IMR-90 (cell line): Measurements from ENCODE around the gene SLC4A2. TPM values are rescaled to one million over a fixed set of nuclear protein-coding genes. Genes with fewer than 3 reads are reported as not detected.

Source experiments
- ATAC-seq: fragments of 200-7000 bp; cut with Tn5 transposase; 2 replicates; pipeline ENCODE4 v1.9.1; 2020; ENCODE audit warnings: low read depth, mild to moderate bottlenecking, moderate library complexity
- BruUV-seq: library from RNA; stranded (reverse); fragments of 400-500 nt; replicated peaks from 2 replicates; lab custom pipeline; 2021; lab: Mats Ljungman, UMichigan
- CTCF ChIA-PET: fragments of 300-600 bp; formaldehyde crosslinking; extraction: SDS; loops from one replicate; lab custom pipeline; 2021; ENCODE audit warnings: antibody characterized with exemption; lab: Yijun Ruan, JAX
- POLR2A ChIA-PET: fragments of 300-600 bp; sonication (Branson Sonifier 250); formaldehyde crosslinking; loops from one replicate; lab custom pipeline; 2022; ENCODE audit warnings: antibody characterized with exemption; ENCODE audit not compliant: unreplicated experiment; lab: Charles Lee
- DNase-seq: peaks from one replicate; pipeline ENCODE4 v3.0.0; 2013
- H2AFZ ChIP-seq: replicated peaks from 2 replicates; pipeline ENCODE3; 2013; ENCODE audit warnings: low read length, mild to moderate bottlenecking; ENCODE audit not compliant: poor library complexity
- H2AK5ac ChIP-seq: 2 replicates; pipeline ENCODE4 v1.6.1; 2013; ENCODE audit warnings: low read depth, low read length, inconsistent platforms
- H2AK9ac ChIP-seq: replicated peaks from 2 replicates; pipeline ENCODE3; 2013; ENCODE audit warnings: mild to moderate bottlenecking, low read depth, low read length, moderate library complexity; ENCODE audit not compliant: poor library complexity
- H2BK120ac ChIP-seq: 2 replicates; pipeline ENCODE4 v1.6.1; 2013; ENCODE audit warnings: low read depth, low read length, inconsistent platforms
- H2BK15ac ChIP-seq: 3 replicates; pipeline ENCODE4 v1.6.1; 2013; ENCODE audit warnings: low read depth, low read length, inconsistent platforms
- H2BK20ac ChIP-seq: 2 replicates; pipeline ENCODE4 v1.6.1; 2013; ENCODE audit warnings: low read depth, mild to moderate bottlenecking, inconsistent platforms, low read length, moderate library complexity
- H2BK5ac ChIP-seq: 2 replicates; pipeline ENCODE4 v1.6.1; 2013; ENCODE audit warnings: mild to moderate bottlenecking, low read depth, low read length, inconsistent platforms; ENCODE audit not compliant: poor library complexity, severe bottlenecking
- H3K14ac ChIP-seq: replicated peaks from 2 replicates; pipeline ENCODE4 v1.6.1; 2013; ENCODE audit warnings: low read depth, low read length, inconsistent platforms
- H3K18ac ChIP-seq: 2 replicates; pipeline ENCODE4 v1.6.1; 2013; ENCODE audit warnings: low read depth, low read length, control low read depth
- H3K23ac ChIP-seq: 2 replicates; pipeline ENCODE4 v1.6.1; 2013; ENCODE audit warnings: low read depth, low read length, inconsistent platforms
- H3K27ac ChIP-seq: 2 replicates; pipeline ENCODE4 v1.5.1; 2013; ENCODE audit warnings: mild to moderate bottlenecking, control low read depth, low read length; ENCODE audit not compliant: insufficient read depth
- H3K27me3 ChIP-seq: 2 replicates; pipeline ENCODE4 v1.6.1; 2013; ENCODE audit warnings: low read length; ENCODE audit not compliant: control insufficient read depth, insufficient read depth
- H3K36me3 ChIP-seq: 2 replicates; pipeline ENCODE4 v1.6.1; 2013; ENCODE audit warnings: low read length, mixed read lengths; ENCODE audit not compliant: control insufficient read depth, insufficient read depth
- H3K4ac ChIP-seq: 2 replicates; pipeline ENCODE4 v1.6.1; 2013; ENCODE audit warnings: low read depth, low read length, inconsistent platforms
- H3K4me1 ChIP-seq: 2 replicates; pipeline ENCODE4 v1.6.1; 2013; ENCODE audit warnings: low read length, mixed read lengths; ENCODE audit not compliant: control insufficient read depth, insufficient read depth
- H3K4me2 ChIP-seq: 2 replicates; pipeline ENCODE4 v1.6.1; 2013; ENCODE audit warnings: low read depth, mild to moderate bottlenecking, control low read depth, low read length, moderate library complexity
- H3K4me3 ChIP-seq: 2 replicates; pipeline ENCODE4 v1.5.1; 2013; ENCODE audit warnings: low read depth, mild to moderate bottlenecking, control low read depth, low read length, moderate library complexity; ENCODE audit not compliant: insufficient read depth
- H3K56ac ChIP-seq: 2 replicates; pipeline ENCODE4 v1.6.1; 2013; ENCODE audit warnings: low read length, inconsistent platforms; ENCODE audit not compliant: insufficient read depth; ENCODE audit errors: extremely low read depth
- H3K79me1 ChIP-seq, 2 experiments: 2 replicates each; pipeline ENCODE4 v1.6.1; 2013; ENCODE audit warnings: low read length in 2 of 2, inconsistent platforms in 1 of 2, low read depth in 1 of 2
- H3K9ac ChIP-seq: 2 replicates; pipeline ENCODE4 v1.6.1; 2013; ENCODE audit warnings: low read depth, low read length, control low read depth
- H3K9me1 ChIP-seq: 2 replicates; pipeline ENCODE4 v1.6.1; 2013; ENCODE audit warnings: low read length, inconsistent platforms; ENCODE audit not compliant: insufficient read depth
- H3K9me3 ChIP-seq: 2 replicates; pipeline ENCODE4 v1.6.1; 2013; ENCODE audit warnings: low read length; ENCODE audit not compliant: control insufficient read depth, insufficient read depth
- H4K20me1 ChIP-seq: 2 replicates; pipeline ENCODE4 v1.6.1; 2013; ENCODE audit warnings: low read length, inconsistent platforms; ENCODE audit not compliant: insufficient read depth
- H4K5ac ChIP-seq: 2 replicates; pipeline ENCODE4 v1.6.1; 2013; ENCODE audit warnings: mild to moderate bottlenecking, low read depth, low read length, control low read depth
- H4K8ac ChIP-seq, 2 experiments: 2 replicates each; pipeline ENCODE4 v1.6.1; 2013; ENCODE audit warnings: low read depth in 2 of 2, low read length in 2 of 2, control low read depth in 1 of 2, inconsistent platforms in 1 of 2
- H4K91ac ChIP-seq: 2 replicates; pipeline ENCODE4 v1.6.1; 2013; ENCODE audit warnings: low read depth, low read length, inconsistent platforms; ENCODE audit not compliant: insufficient read depth
- POLR2A ChIP-seq: IDR thresholded peaks from 2 replicates; pipeline ENCODE4 v1.6.1; 2012; ENCODE audit warnings: mild to moderate bottlenecking, low read depth, low read length
- RFX5 ChIP-seq: IDR thresholded peaks from 2 replicates; pipeline ENCODE4 v1.8.0; 2012; ENCODE audit warnings: low read depth, mild to moderate bottlenecking, low read length, moderate library complexity
- WGBS, 2 experiments: methylation state at CpG; one replicate each; pipeline versions ENCODE4 v1.1.5 to v1.1.7; 2013; ENCODE audit warnings: missing lambda C conversion rate in 2 of 2; ENCODE audit not compliant: insufficient read length in 1 of 2; ENCODE audit errors: extremely low coverage in 2 of 2; 5-methylcytosine and 5-hydroxymethylcytosine counted together
- dilution Hi-C: fragments of 300-500 bp; cut with HindIII; formaldehyde crosslinking; loops from one replicate; pipeline ENCODE4 v1.14.3; 2018; ENCODE audit warnings: low sequenced_read_pairs; ENCODE audit not compliant: unreplicated experiment
- in situ Hi-C: fragments of 300-500 bp; cut with MboI; formaldehyde crosslinking; loops from 3 replicates; pipeline ENCODE4 v1.14.3; 2019; ENCODE audit warnings: low sequenced_read_pairs, inconsistent platforms, mixed read lengths
- intact Hi-C: fragments of 100-400 bp; cut with micrococcal nuclease; formaldehyde crosslinking; loops from 2 replicates; pipeline ENCODE4 v1.10.0; 2022
- polyA plus RNA-seq, 3 experiments: library from polyadenylated mRNA; depleted of rRNA; stranded (reverse); fragments of >200 nt; gene quantifications; 2 replicates each; pipeline ENCODE4 v1.2.3, GENCODE V29; 2012; ENCODE audit warnings: low replicate concordance in 1 of 3
- total RNA-seq: library from RNA; depleted of rRNA; stranded (reverse); fragments of >200 nt; gene quantifications from 2 replicates; pipeline ENCODE4 v1.2.3, GENCODE V29; 2012

Gene SLC4A2
- total and polyA plus RNA-seq, 2 of the 4 experiments (the other 2 are of a cell fraction) = 29.6 to 91.0 TPM

GRCh38 chr7:151120896-151121295 is 61.5 kb downstream of the SLC4A2 start:
- BruUV-seq = no TSS peak
- H3K27ac ChIP-seq = no peak overlapping the region
- no peak for DNase-seq
- no peak overlapping the region for H3K4ac ChIP-seq
- CTCF ChIA-PET = no interaction called here
- WGBS, 2 experiments = 93% methylated on average over 18 of the region's 22 CpGs; no CpG with 5 or more reads in 1 of the 2 experiments
- no peak overlapping the region for H2BK5ac ChIP-seq
- no peak overlapping the region for H2AK5ac ChIP-seq
- no peak overlapping the region for H3K4me3 ChIP-seq
- no peaks in the 10 kb centered on the region for H3K9me3 ChIP-seq
- no peak overlapping the region for H2BK20ac ChIP-seq
- no peak overlapping the region for H3K18ac ChIP-seq
- no peak overlapping the region for H2BK120ac ChIP-seq
- peaks cover 73% of the 10 kb centered on the region for H3K36me3 ChIP-seq
- no peak overlapping the region for H2AFZ ChIP-seq
- dilution Hi-C loops = no loop called here
- no peak overlapping the region for H3K4me2 ChIP-seq
- H4K5ac ChIP-seq = no peak overlapping the region
- no peaks in the 10 kb centered on the region for H3K9me1 ChIP-seq
- ATAC-seq = no peak
- H4K20me1 ChIP-seq = peaks cover 44% of the 10 kb centered on the region
- H4K8ac ChIP-seq = no peak overlapping the region
- POLR2A ChIA-PET = interaction anchor here (0.6 kb wide), 1 partner anchor 142 kb away, joined by 6 read pairs; no protein-coding TSS in a partner anchor
- H4K91ac ChIP-seq = no peak overlapping the region
- in situ Hi-C loops = loop anchor here (10.0 to 25.0 kb wide), 2 partner anchors 184 to 334 kb away; no protein-coding TSS in a partner anchor
- no peaks in the 10 kb centered on the region for H3K27me3 ChIP-seq
- peaks cover under 1% of the 10 kb centered on the region; the same call in 1 of the 2 replicates for H3K4me1 ChIP-seq
- no peak overlapping the region for H3K14ac ChIP-seq
- H3K79me1 ChIP-seq = peaks cover 14 to 51% of the 10 kb centered on the region in 2 experiments
- intact Hi-C loops = loop anchor here (5.0 kb wide), 1 partner anchor 181 kb away; no protein-coding TSS in a partner anchor
- no peak overlapping the region for H3K23ac ChIP-seq
- H3K56ac ChIP-seq = no peak overlapping the region
- H2AK9ac ChIP-seq = no peak overlapping the region
- no peak overlapping the region for H3K9ac ChIP-seq
- TF ChIP-seq POLR2A (no peak), RFX5 (no peak)
- no peak overlapping the region for H2BK15ac ChIP-seq
